Measurements from ENCODE around the gene DDTL.
"Not testable (repeated sequence)": the region's sequence is repeated elsewhere in the genome, so short reads cannot be mapped to it uniquely, and the experiment has no call there.

DDTL gene

DNA sequence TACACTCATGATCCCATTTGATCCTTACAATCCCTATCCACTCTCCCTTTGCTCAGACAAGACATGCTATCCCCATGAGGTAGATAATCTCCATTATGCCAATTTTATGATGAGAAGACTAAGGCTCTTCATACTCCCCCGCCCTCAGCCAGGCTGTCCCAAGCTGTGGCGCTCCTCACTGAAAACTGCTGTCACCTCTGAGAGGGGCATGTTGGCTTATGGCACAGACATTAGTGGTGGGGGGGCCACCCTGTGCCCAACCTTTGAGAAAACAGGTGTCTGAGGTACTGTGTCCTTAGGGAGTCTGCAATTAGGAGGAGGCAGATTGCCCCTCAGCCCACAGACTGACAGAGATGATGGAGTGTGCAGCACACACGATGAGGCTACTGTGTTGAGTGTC, 2.4 kb downstream of the DDTL start:
- in situ Hi-C loops (cut with MboI; ENCODE audit: low sequenced_read_pairs), result no loop called here

DNA sequence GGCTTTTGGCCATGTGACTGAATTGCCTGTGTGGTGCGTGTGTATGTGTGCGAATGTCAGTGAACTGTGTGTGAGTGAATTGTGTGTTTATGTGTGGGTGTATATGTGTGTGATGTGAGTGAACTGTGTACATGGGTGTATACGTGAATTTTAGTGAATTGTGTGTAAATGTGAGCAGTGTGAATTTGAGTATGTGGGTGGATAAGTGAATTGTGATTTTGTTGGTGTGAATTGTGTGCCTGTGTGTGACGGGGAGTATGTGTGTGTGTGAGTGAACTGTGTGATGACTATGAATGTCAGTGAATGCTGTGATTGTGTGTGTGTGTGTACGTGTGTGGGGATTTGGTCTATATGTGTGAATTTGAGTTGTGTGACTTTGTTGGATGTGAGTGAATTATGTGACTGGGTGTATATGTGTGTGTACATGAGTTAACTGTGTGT, 3.5 kb downstream of the DDTL start:
- in situ Hi-C loops (cut with MboI; ENCODE audit: low sequenced_read_pairs), result no loop called here

DNA sequence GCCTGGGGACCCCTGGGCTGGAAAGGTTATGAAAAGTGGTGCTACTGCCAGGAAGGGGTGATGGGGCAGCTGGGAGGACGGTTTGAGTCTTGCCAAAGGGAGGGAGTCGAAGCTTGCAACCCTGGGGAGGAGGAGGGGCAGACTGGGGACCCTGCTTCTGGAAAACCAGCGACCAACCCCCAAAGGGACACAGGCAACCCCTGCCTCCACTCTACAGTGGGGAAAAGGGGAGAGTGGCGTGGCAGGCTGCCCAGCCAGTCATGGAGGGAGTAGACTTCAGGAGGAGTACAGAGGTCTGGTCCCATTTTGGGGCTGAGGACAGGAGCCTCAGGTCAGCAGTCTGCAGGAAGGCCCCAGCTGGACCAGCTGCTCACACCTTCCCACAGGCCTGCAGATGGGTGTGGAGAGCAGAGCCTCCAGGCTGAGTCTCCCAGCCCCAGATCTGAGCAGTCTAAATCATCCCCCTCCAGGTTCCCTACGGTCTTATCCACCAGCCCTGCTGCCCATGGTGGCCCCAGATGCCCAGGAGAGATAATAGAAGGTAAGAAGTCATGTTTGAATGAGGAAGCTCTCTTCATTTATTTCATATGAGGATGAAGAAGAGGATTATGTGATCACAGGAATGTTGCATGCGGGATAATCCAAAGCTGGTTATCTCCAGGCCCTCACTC, 4.3 kb downstream of the DDTL start:
- in situ Hi-C loops (cut with MboI; ENCODE audit: low sequenced_read_pairs), result no loop called here

DNA sequence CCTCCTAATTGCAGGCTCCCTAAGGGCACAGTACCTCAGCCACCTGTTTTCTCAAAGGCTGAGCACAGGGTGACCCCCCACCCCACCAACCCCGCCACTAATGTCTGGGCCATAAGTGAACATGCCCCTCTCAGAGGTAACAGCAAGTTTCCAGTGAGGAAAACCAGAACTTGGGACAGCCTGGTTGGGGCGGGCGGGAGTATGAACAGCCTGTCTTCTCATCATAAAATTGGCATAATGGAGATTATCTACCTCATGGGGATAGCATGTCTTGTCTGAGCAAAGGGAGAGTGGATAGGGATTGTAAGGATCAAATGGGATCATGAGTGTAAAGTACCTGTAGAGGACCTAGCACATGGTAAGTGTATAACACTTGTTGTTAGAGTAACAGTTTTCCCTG, 5.2 kb downstream of the DDTL start:
- in situ Hi-C loops (cut with MboI; ENCODE audit: low sequenced_read_pairs), result not testable (repeated sequence)

DNA sequence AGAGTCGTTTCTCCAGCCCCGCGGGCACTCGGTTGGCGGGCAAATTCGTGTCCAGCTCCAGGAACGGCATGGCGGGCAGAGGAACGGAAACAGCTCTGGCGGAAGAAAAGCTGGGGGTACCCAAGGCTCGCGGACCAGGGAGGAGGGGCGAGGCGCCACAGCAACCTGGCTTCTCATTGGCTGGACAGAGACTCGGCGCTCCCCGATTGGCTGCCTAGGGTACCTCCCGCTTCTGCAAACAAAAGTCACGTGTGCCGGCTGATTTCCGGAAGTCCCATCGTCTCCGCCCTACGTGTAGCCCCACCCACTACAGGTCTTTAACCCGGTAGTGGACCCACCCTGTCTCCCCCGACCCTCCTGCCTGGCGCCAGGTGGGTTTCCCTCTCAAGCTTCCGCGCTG, 7.7 kb downstream of the DDTL start, which contains the start of gene DDT:
Gene DDT, minus strand, starts transcription at position 97 of the 400 bp plus-strand sequence. Its CDS starts 27 bp downstream, at position 70.
- in situ Hi-C loops (cut with MboI; ENCODE audit: low sequenced_read_pairs), result not testable (repeated sequence)

DNA sequence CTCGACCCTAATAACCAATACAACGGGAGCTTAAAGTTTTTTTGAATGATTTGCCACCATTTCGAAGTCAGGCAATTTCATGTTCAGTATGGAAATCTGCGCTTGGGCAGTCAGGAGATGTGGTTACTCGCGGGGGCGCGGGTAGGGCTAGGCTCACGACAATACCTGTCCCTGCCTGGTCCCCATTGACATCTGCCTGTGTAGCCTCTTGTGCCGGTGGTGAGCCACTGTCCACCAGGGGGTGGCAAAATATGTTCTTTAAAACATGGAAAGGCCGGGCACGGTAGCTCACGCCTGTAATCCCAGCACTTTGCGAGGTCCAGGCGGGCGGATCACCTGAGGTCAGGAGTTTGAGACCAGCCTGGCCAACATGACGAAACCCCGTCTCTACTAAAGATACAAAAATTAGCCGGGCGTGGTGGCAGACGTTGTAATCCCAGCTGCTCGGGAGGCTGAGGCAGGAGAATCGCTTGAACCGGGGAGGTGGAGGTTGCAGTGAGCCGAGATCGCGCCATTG, 8.2 kb downstream of the DDTL start:
- in situ Hi-C loops (cut with MboI; ENCODE audit: low sequenced_read_pairs), result not testable (repeated sequence)

DNA sequence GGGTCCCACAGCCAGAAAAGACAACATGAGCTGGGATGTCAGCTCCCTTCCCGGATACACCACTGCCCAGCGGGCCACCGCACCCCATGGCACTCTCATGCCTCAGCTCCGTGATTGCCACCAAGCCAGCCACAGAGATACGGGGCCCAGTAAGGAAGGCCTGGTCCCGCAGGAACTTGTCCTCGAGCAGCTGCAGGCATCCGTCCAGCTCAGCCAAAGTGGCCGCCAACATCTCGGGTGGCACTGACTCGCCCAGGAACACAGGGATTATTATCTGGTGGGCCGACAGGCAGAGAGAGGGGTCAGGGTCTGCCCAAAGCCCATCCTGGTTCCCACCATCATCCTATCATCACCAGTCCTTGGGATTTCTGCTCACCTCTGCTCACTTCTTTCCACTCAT, 10.6 kb downstream of the DDTL start:
- in situ Hi-C loops (cut with MboI; ENCODE audit: low sequenced_read_pairs), result not testable (repeated sequence)

DNA sequence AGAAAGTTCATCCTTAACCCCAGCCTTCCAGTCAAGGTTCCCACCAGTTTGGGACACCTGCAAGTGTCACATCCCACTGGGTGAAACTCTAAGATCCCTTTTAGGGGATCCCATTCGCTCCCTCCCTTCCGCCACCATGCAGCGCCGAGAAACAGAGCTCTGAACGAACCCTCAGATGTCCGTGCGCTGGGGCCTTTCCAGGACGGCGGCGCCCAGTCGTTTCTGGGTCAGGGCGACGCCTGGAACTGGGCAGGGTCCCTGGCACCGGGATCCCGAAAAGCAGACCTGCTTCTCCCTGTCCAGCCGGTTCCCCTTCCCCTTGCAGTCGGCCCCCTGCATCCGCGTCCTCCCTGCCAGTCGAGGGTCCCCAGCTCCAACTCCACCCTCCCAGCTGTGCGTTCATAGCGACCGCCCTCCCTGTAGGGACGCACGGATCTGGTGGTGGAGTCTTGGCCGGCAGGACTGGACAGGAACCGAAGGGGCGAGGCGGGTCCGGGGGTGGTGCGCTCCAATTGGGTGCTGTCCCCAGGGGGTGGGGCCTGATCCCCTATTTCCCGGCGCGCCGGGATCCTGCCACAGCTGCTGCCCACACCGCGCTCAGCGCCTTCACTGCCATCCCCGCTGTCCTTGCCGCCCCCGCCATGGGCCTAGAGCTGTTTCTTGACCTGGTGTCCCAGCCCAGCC, 13.0 kb downstream of the DDTL start, which contains the start of gene GSTT2:
Gene GSTT2, plus strand, starts transcription at position 578 of the 684 bp plus-strand sequence.
- in situ Hi-C loops (cut with MboI; ENCODE audit: low sequenced_read_pairs), result not testable (repeated sequence)

DNA sequence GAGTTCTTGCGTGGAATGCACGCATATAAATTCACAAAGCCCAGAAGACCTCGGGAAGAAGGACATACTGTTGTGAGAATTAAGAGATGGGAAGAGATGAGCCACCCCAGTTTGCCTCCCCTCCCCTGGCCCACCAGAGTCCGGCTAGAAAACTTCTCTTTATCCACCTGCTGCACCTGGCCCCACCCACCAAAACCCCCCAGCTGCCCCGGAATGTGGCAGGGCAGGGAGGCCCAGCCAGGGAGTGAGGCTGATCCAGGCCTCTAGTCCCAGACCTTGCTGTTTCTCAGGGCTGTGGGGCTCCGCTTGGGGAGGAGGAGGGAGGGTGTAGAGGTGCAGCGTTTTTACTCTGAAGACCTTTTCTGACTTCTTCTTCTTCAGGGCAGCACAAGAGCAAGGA, 13.9 kb downstream of the DDTL start:
- in situ Hi-C loops (cut with MboI; ENCODE audit: low sequenced_read_pairs), result not testable (repeated sequence)

DNA sequence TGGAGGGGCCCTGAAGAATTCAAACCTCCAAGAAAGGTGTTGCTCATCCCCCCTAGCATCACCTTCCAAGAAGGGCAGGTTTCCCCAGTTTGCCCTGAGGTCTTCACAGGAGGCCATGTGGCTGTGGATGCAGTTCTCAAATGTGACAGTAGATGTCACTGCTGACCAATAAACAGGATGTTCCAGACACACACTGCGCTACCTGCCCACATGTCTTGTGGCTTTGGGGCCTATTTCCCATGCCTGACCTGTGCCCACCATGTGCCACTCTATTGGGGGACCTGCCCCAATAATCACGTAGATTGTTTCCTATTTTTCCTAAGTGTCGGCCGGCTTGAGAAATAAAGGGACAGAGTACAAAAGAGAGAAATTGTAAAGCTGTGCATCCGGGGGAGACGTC, 17.7 kb downstream of the DDTL start:
- in situ Hi-C loops (cut with MboI; ENCODE audit: low sequenced_read_pairs), result no loop called here

DNA sequence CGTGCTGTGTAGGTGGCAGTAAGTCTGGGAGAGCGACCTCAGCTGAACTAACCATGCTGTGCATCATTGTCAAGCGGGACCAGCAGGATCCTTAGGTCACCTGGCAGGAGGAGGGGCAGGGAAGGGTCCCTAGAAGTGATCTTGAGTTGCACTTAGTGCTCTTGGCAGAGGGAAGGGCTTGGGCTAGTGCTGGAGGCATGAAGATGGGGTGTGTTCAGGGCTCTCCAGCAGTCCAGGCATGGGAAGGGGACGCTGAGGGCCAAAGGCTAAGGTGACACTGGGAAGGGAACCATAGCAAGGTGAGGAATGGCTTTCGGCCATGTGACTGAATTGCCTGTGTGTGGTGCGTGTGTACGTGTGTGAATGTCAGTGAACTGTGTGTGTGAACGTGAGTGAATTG, 19.4 kb downstream of the DDTL start:
- in situ Hi-C loops (cut with MboI; ENCODE audit: low sequenced_read_pairs), result not testable (repeated sequence)

DNA sequence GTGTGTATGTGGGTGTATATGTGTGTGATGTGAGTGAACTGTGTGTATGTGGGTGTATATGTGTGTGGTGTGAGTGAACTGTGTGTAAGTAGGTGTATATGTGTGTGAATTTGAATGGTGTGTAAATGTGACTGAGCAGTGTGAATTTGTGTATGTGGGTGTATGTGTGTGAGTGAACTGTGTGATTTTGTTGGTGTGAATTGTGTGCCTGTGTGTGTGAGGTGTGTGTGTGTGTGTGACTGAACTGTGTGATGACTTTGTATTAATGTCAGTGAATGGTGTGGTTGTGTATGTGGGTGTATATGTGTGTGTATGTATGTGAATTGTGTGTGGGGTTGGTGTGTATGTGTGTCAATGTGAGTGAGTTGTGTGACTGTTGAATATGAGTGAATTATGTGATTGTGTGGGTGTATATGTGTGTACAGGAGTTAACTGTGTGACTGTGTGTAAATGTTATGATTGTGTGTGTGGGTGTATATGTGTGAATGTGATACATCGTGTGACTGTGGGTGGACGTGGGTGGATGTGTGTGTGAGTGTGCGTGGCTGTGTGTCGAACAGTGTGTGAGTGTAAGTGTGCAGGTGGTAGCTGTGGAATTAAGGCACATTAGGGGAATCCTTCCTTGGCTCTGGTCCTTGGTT, 20.0 kb downstream of the DDTL start:
- in situ Hi-C loops (cut with MboI; ENCODE audit: low sequenced_read_pairs), result not testable (repeated sequence)

DNA sequence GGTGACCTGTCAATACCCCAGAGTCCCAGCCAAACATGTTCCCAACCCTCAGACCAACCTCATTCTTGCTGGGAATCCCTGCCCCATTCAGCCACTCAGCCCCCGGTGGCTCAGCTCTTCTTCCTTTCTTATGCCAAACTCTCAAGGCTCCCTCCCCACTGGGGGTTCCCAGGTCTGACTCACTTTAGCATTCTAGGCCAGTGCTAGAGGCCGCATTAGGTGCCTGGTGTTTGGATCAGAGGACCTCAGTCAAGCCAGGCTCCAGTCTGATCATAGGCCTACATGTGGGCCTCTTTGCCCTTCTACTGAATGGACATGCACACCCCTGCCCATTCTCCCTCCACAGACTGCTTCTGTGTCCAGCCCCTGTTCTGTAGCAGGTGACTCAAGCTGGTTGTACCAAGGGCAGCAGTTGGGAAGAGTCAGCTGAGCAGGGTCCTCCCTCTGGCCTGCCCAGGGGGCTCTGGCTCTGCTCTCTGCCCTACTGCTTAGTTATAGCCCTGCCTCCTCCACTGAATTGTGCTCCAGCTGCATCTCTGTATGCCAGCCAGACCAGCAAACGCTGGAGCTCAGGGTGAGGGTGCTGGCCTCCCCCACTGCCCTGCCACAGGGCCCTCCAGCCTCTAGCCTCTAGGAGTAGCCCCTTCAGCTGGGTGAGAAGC, 23.0 kb downstream of the DDTL start:
- in situ Hi-C loops (cut with MboI; ENCODE audit: low sequenced_read_pairs), result not testable (repeated sequence)

DNA sequence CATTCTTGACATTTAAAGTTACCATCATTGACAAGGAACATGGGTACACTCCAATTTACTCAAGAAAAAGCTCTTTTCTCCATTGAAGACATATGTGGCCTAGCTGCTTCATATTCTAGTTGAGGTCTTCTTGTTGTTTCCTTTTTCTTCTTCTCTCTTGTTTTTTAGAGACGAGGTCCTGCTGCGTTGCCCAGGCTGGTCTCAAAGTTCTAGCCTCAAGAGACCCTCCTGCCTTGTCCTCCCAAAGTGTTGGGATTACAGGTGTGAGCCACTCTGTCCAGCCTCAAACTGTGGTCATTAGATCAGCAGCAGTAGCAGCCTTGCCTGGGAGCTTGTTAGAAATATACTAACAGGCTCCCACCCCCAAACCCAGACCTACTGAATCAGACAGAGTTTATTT, 26.4 kb downstream of the DDTL start:
- in situ Hi-C loops (cut with MboI; ENCODE audit: low sequenced_read_pairs), result not testable (repeated sequence)

DNA sequence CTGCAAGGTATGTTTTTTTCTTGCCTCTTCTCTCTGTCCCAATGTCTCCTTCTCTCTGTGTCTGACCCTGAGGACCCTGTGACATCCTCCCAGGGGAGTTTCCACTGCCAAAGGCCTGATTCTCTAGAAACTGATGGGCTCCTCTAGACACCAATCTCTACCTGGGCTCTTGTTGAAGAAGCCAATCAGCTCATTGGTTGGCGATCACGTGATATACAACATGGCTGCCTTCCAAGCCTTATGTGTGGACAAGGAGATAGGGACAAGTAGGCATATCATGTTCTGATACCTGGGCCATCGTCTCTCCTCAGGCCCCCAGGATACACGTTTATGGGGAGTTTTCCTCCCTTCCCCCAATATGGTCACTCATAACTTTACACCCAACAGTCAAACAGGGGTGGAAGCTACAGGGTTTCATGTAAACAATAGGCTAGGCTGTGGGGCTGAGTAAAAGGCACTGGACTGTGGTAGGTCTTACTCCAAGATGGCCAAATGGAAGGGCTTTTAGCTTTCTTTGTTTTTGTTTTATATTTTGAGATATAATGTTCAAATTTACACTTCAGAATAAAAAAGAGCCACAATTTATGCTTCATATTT, 27.0 kb downstream of the DDTL start:
- in situ Hi-C loops (cut with MboI; ENCODE audit: low sequenced_read_pairs), result not testable (repeated sequence)

DNA sequence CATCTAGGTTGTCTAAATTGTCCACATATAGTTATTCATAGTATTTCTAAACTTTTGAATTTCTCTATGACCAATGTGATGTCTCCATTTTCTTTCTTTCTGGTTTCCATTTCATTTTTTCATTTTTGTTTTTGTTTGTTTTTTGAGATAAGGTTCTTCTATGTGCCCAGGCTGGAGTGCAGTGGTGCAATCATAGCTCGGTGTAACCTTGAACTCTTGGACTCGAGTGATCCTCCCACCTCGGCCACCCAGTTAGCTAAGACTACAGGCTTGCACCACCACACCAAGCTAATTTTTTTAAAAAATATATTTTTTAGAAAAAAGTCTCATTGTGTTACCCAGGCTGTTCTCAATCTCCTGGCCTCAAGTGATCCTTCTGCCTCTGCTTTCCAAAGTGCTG, 30.4 kb downstream of the DDTL start:
- in situ Hi-C loops (cut with MboI; ENCODE audit: low sequenced_read_pairs), result no loop called here

DNA sequence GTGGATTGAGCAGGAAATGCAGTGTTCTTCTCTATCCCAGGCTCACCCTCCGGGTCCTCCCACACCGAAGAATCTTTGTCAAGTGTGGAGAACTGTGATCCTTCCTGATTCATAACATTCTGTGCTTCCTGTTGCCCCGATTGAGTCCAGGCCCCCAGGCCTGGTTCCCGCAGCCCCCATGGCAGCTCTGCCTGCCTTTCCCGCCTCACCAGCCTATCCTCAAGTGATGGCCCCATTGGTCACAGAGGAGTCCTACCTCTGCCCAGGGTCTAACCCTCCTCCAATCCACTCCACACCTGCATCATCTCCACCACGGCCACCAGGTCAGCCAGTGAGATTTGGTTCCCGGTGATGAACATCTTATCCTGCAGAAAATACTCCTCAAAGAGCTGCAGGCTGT, 33.1 kb downstream of the DDTL start:
- in situ Hi-C loops (cut with MboI; ENCODE audit: low sequenced_read_pairs), result not testable (repeated sequence)

DNA sequence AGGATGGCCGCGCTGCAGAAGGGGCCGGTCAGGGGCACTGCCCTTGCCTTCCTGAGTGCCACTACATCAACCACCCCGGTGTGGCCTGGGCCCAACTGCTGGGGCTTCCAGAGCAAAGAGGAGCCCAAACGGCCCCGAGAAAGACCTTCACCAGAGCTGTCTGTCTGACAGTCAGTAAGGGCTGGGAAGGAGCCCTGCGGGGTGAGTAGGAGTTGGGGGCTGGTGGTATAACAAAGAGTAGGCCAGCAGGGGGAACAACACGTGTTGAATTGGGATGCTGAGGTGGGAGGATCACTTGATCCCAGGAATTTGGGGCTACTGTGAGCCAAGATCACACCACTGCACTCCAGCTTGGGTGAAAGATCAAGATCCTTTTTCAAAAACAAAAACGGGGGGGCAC, 34.6 kb downstream of the DDTL start:
- in situ Hi-C loops (cut with MboI; ENCODE audit: low sequenced_read_pairs), result no loop called here

DNA sequence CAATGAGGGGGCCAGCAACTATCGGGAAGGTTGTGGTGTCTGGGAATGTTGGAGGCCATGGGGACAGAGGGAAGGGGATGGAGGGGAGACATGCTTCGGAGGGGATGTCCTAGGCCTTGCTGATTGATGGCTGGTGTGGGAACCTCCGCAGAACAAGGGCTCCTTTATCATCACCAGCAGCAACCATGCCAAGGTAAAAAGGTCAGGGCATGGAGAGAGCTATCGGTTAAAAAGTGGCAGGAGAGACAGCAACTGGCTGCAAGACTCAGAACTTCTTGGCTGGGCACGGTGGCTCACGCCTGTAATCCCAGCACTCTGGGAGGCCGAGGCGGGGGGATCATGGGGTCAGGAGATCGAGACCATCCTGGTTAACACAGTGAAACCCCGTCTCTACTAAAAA, 35.6 kb downstream of the DDTL start:
- in situ Hi-C loops (cut with MboI; ENCODE audit: low sequenced_read_pairs), result no loop called here

DNA sequence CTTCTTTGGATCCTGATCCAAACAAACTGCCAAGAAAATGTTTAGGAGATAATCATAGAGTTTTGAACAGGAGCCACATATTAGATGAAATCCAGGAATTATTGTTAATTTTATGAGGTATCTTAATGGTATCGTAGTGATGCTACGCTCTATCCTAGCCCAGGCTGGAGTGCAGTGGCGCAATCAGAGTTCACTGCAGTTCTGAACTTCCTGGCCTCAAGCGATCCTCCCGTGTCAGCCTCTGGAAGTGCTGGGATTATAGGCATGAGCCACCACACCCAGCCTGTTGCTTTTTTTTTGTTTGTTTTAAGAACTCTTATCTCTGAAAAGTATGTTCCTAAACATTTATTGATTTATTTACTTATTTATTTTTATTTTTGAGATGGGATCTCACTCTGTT, 36.2 kb downstream of the DDTL start:
- in situ Hi-C loops (cut with MboI; ENCODE audit: low sequenced_read_pairs), result no loop called here

DNA sequence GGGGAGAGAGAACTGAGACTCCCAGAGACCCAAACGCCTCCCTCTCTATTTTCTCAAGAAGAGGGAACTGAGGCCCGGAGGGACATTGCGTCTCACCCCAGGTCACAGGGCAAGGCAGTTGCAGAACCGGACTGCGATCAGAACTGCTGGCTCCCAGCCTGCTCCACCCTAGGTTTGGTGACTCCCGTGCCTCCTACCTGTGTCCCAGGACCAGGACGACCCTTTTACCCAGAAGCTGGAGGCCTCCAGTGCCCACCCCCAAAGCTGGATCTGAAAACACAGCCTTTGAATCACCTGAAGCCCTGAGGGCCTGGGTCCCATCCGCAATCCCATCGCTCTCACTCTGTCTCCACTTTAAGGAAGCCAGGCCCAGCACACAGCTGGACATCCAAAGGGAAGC, 37.2 kb downstream of the DDTL start:
- in situ Hi-C loops (cut with MboI; ENCODE audit: low sequenced_read_pairs), result no loop called here

All from hTERT RPE-1 (cell line).